ENCODE results near the gene MARK1. TPM values are rescaled to one million over a fixed set of nuclear protein-coding genes. Genes with fewer than 3 reads are reported as not detected.

The MARK1 gene
- total and polyA plus RNA-seq, 2 of the 4 experiments (the other 2 are of a cell fraction), result not detected

GRCh38 chr1:220491891-220492290 is 36.0 kb upstream of the MARK1 start:
- H3K4me2 ChIP-seq (ENCODE audit: low read depth, low read length), result no peak overlapping the region
- H3K4ac ChIP-seq (ENCODE audit: low read depth, low read length), result no peak overlapping the region
- H3K27me3 ChIP-seq (ENCODE audit: control insufficient read depth, insufficient read depth, low read length), result no peaks in the 10 kb centered on the region
- no peaks in the 10 kb centered on the region for H3K79me1 ChIP-seq (ENCODE audit: low read depth in 1 of 2, low read length in 2 of 2)
- no peak for DNase-seq
- H3K4me1 ChIP-seq (ENCODE audit: control insufficient read depth, insufficient read depth, low read length), result no peaks in the 10 kb centered on the region
- no TSS peak for BruUV-seq (replicated peaks)
- H2AK9ac ChIP-seq (replicated peaks; ENCODE audit: low read depth, low read length, poor library complexity), result no peak overlapping the region
- POLR2A ChIA-PET (ENCODE audit: unreplicated experiment), result no interaction called here
- no peak overlapping the region for H4K8ac ChIP-seq (ENCODE audit: low read depth in 2 of 2, low read length in 2 of 2)
- H3K27ac ChIP-seq (ENCODE audit: insufficient read depth, low read length), result no peak overlapping the region
- H3K18ac ChIP-seq (ENCODE audit: low read depth, low read length), result no peak overlapping the region
- no peak overlapping the region for H4K5ac ChIP-seq (ENCODE audit: low read depth, low read length)
- H3K36me3 ChIP-seq (ENCODE audit: control insufficient read depth, insufficient read depth, low read length), result no peaks in the 10 kb centered on the region
- H3K56ac ChIP-seq (ENCODE audit: extremely low read depth, insufficient read depth, low read length), result no peak overlapping the region
- no peaks in the 10 kb centered on the region for H4K20me1 ChIP-seq (ENCODE audit: insufficient read depth, low read length)
- ATAC-seq (ENCODE audit: low read depth), result no peak
- H2AFZ ChIP-seq (replicated peaks; ENCODE audit: low read length, poor library complexity), result no peak overlapping the region
- no peak overlapping the region for H2BK120ac ChIP-seq (ENCODE audit: low read depth, low read length)
- H2AK5ac ChIP-seq (ENCODE audit: low read depth, low read length), result no peak overlapping the region
- H4K91ac ChIP-seq (ENCODE audit: insufficient read depth, low read depth, low read length), result no peak overlapping the region
- H2BK20ac ChIP-seq (ENCODE audit: low read depth, low read length), result no peak overlapping the region
- no peak overlapping the region for H3K14ac ChIP-seq (replicated peaks; ENCODE audit: low read depth, low read length)
- WGBS, 2 experiments (ENCODE audit: extremely low coverage in 2 of 2, insufficient read length in 1 of 2), result no CpG with 5 or more reads among the region's 2 CpGs
- dilution Hi-C loops (cut with HindIII; ENCODE audit: low sequenced_read_pairs, unreplicated experiment) (no loop called here), intact Hi-C loops (cut with micrococcal nuclease) (no loop called here), in situ Hi-C loops (cut with MboI; ENCODE audit: low sequenced_read_pairs) (no loop called here)
- no peaks in the 10 kb centered on the region for H3K9me3 ChIP-seq (ENCODE audit: control insufficient read depth, insufficient read depth, low read length)
- H3K4me3 ChIP-seq (ENCODE audit: insufficient read depth, low read depth, low read length), result no peak overlapping the region
- no peak overlapping the region for H3K23ac ChIP-seq (ENCODE audit: low read depth, low read length)
- no peak for TF ChIP-seq CEBPB (IDR thresholded peaks at IDR 0.05; ENCODE audit: low read depth, low read length)
- no peak overlapping the region for H3K9ac ChIP-seq (ENCODE audit: low read depth, low read length)
- no peak overlapping the region for H2BK5ac ChIP-seq (ENCODE audit: low read depth, low read length, poor library complexity, severe bottlenecking)
- no peak overlapping the region for H2BK15ac ChIP-seq (ENCODE audit: low read depth, low read length)
- H3K9me1 ChIP-seq (ENCODE audit: insufficient read depth, low read length), result no peaks in the 10 kb centered on the region
- CTCF ChIA-PET, result no interaction called here
